Activated gamma-delta T cell (primary cell): ENCODE data around the gene HYAL3.
A peak's percentile ranks its signal among the peaks of the same experiment; 100 is the strongest.
"Not testable (repeated sequence)": the region's sequence is repeated elsewhere in the genome, so short reads cannot be mapped to it uniquely, and the experiment has no call there.

Experiments
- DNase-seq: peaks from one replicate; lab custom pipeline; 2025; lab: John Stamatoyannopoulos, UW

The HYAL3 gene

DNA sequence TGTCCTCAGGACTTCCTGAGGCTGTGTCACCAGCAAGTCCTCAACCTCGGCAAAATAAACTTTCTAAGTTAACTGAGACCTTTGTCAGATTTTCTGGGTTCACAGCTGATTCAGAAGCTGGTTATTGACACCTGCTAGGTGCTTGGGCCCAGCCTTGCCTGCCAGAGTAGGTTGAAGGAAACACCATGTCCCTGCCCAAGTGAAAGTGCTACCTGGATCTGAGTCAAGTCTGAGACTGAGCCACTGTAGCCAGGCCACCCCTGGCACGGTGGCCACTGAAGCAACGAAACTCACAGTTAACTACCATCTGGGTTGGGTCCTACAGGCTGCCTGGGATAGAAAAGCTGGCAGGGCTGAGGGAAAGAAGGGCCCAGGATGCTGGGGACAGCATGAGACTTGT, 15.1 kb upstream of the HYAL3 start:
- DNase-seq: no peak

DNA sequence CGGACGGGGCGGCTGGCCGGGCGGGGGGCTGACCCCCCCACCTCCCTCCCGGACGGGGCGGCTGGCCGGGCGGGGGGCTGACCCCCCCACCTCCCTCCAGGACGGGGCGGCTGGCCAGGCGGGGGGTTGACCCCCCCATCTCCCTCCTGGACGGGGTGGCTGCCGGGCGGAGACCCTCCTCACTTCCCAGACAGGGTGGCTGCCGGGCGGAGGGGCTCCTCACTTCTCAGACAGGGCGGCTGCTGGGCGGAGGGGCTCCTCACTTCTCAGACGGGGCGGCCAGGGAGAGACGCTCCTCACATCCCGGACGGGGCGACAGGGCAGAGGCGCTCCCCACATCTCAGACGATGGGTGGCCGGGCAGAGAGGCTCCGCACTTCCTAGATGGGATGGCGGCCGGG, 12.8 kb upstream of the HYAL3 start:
- DNase-seq: not testable (repeated sequence)

DNA sequence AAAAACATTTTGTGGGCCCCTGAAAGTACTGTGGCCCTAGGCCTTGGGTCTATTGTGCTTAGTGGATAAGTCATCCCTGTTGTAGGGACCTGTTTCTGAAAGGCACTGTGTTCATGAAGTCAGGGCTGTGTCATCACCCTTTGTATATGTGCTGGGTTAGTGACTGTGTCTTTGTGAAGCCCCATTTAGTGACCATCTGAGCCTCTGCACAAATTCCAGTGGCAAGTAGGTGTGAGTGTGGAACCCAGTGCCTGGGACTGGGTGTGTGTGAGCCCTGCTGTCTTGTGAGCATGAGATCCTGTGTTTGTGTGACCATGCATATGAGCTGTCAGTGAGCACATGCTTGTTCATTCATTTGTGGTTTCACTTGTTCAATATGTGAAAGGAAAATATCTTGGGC, 5.4 kb upstream of the HYAL3 start:
- no peak for DNase-seq

DNA sequence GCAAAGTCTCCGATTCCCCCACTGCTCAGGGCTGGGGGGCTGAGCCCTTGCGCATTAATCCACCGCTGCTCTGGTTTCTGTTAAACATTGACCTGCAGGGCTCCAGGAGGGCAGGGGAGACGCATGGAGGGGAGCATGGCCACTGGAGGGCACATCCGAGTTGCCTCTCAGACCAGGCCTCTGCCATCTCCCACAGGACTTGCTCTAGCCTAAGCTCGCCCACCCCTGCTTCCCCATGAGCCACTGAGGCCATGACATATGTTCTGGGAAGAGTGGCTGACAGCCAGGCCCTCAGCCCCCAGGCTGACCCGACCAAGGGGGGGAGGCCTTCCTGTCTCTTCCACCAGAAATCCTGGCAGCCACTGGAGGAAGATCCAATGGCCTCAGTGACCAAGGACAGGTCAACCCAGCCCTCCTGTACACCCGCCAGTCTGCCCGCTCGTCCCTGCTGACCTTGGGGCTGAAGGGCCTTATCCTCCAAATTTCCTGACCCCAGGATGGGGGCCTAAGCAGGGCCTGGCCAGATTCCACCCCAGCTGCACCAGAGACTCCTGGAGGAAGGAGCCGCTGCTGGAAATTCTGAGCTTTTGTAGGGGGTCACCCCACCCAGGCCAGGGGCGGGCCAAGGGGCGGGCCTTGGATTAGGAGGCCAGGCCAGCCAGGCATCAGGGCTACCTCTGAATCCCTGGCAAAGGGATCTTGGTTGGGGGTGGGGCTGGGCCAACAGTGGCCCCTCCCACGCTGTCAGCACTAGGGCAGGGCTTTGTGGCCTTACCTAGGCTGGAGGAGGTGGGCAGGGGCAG, 4.0 kb upstream of the HYAL3 start, which contains the start of gene HYAL1:
TSS of gene HYAL1 (minus strand) at position 562 of the 803 bp plus-strand sequence. CDS start 618 bp downstream, outside the sequence.
- no peak for DNase-seq

DNA sequence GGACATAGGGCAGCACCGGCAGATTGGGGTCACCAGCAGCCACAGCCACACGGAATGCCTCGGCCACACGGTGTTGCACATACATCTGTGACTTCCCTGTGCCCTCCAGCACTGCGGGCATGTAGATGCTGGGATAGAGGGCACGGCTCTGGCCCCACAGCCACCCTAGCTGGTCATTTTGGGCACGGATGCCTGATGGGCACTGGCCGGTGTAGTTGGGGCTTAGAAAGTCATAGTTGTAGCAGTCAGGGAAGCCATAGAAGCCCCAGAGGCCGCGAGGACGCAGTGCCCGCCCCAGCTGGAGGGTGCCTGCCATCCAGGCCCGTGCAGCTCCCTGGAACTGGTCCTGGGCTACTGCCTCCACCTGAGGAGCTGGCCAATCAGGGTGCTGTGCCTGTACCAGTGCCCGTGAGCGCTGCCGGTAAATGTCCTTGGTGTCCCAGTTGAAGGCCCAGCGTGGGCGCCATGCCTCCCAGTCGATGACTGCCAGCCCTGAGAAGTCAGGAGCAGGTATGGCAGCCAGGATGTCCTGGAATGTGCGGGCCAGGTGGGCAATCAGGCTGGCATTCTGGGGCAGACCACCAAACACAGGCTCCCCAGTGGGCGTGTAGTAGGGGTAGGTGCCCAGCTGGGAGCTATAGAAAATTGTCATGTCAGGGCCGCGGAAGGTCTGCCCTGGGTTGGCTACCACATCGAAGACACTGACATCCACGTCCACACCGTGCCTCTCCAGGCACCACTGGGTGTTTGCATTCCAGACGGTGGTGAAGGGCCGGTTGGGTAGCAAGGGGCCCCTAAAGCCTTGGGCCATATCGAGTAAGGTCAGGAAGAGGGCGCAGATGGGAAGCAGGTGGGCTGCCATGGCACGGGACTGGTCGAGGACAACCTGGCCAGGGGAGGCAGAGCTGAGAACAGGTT, 3.1 kb upstream of the HYAL3 start:
- DNase-seq: no peak

DNA sequence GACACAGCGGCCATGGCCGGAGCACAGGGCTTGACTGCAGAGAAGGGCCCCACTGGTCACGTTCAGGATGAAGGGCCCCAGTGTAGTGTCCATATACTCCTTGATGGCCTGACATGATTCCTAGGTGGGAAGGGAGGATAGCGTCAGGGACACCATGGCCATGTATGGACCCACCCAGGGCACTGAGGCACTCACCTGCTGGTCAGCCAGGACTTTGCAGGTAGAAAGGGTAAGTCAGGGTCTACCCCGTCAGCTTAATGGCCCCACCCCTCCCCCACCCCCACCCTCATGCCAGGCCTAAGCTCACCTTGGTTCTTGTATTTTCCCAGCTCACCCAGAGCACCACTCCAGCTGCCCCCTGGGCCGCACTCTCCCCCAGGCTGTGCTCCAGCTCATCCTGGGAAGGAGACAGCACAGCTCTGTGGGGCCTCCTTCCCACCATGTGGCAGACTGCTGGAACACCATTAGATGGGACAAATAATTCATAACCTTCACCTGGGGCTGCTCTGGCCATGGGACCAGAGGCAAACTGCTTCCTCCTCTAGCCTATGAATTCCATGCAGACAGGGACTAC, 1.6 kb upstream of the HYAL3 start:
- DNase-seq: no peak

DNA sequence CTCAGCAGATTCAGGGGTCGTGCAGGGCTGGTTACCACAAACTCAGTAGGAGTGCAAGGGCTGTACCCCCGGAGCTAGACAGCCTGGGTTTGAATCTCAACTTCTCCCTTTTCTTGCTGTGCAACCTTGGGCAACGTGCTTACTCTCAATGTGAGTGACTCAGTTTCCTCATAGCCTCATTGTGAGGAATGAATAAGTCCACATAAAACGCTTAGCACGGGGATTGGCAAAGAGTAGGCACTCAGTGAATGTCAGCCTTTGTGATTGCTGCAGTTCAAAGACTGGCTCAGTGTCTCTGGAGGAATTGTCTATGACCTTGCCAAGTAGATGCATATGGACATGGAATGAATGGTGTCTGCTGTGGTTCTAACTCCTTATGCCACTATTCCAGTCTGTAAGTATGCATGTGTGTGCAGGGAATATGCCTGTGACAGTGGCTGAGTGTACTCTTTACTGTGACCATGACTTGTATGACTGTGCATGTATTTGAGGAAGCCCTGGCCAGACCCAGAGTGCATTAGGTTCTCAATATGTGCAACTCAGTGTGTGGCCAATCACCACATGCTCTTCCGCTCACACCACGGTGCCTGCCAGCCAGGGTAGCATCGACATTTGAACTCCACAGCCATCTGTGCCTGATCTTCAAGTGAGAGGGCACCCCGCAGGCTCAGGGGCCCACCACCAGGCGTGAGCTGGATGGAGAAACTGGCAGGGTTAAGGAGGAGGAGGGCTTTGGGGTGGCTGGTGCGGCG, 900 bp upstream of the HYAL3 start:
- no peak for DNase-seq

DNA sequence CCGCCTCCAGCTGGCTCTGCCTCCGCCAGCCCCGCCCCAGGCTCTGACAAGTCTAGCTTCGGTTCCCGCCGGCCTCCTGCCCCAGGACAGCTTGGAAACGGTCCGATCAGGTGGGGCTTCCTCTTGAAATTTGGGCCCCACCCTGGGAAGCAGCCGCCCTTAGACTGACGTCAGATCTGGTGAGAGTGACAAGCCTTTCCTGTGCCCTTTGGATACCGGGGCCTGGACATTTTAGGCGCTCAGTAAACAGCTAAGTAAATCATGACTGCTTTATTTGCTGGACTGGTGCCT, 378 bp upstream of the HYAL3 start:
- DNase-seq: no peak

DNA sequence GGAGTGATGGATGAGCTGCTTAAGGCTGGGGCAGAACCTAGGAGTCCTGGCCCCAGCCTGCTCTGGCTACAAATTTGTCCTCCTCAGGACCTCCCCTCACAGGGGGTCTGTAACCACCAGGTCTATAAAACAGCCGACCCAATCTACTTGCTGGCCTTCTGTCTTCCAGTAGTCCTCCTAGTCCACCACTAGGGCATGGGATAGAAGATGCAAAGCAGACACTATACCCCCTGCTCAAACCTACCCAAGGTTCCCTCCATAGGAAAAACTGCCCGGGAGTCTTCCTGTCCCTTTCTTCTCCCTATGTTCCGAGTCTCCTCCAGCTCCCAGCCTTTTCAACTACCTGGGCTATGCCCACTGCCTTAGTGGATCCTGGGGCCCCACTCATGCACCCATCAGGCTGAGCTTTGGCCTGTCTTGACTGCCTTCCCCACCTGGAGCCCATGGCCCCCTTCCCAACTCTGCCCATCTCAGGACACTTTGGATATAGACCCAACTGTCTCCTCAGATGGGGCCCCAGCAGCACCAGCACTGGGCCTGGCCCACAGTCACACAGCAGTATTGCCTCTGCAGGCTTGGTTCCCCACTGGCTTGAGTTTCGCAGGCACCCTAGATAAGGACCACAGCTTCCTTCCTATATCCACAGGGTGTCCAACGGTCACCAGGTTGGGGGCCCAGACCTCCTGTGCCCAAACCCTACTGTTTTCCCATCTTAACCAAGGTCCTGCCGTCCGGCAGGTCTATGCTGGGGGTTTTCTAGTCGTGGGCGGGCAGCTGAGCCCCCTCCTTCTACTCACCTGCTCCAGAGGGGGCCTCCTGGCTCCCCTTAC, 1.1 kb downstream of the HYAL3 start:
- DNase-seq: no peak

DNA sequence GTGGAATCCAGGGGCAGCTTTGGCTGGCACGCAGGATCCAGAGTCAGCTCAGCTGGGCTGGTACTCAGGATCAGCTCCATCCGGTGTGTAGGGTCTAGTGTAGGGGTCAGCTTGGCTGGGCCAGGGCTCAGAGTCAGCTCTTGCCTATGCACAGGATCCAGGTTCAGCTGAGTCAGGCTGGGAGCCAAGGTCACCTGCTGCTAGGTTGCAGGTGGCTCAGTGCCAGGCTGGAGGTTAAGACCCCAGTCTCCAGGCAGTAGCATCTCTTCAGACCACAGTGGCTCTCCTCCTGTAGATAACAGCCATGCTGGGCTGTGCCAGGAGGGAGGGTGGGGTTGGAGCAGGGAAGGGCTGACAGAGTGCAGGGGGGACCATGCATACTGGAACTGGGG, 1.8 kb downstream of the HYAL3 start:
- DNase-seq: no peak

DNA sequence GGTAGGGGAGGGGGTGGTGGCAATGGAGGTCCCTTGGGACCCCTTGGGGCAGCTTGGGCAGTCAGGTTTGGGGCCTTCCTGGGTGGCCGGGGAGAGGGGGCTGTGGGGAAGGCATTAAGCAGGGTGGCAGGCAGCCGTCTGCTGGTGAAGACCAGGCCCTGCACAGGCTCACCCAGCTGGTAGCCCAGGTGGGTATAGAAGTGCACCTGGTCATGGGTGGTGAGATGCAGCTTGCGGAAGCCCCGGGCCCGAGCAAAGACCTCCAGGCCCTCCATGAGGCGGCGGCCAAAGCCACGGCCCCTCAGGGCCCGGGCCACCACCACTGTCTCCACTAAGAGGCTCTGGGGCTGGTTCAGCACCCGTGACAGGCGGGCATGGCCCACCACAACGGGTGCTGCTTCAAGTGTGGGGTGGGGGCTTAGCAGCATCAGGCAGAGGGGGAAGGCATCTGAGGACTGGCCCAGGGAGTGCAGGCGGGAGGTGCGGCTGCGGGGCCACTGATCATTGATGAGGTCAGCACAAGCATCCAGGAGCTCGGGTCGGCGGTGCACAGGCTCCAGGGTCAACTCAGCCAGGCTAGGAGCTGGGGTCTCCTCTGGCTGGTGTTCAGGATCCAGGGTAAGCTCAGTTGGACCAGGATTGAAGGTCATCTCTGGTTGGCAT, 2.4 kb downstream of the HYAL3 start:
- no peak for DNase-seq

DNA sequence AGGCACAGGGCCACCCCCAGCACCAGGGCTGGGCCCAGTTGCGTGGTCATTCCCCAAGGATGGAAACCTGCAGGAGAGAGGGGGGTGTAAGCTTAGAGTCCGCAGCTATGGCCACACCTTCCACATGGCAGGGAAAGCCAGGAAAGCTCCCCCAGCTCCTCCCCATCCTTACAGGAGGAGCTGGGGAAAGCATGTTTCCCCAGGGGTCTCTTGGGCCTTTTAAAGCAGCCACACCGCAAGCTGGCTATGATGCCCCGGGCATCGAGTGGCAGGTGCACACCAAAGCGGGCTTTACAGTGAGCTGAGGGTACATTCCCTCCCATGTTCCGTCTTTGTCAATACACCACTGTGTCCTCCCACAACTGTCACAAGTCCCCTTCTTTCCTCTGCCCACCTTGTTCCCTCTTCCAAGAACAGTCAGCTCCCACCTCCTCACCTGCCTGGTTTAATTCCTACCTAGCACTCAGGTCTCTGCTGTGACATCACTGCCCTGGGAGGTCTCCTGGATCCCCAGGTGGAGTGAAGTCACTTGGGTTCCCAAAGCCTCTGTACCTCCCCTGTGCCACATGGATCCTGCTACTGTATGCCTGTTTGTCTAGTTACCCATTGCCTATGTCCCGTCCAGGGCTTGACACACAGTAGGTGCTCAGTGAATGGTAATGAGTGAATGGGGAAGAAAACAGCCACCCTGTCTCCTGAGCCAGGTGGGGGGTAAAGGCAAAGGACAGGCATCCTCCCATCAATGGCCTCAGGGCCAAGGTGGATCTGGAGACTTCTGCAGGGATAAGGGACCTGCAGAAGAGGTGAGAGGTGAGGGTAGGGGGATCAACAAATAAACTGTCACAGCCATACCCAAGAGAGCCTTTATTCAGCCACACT, 3.4 kb downstream of the HYAL3 start:
- no peak for DNase-seq

DNA sequence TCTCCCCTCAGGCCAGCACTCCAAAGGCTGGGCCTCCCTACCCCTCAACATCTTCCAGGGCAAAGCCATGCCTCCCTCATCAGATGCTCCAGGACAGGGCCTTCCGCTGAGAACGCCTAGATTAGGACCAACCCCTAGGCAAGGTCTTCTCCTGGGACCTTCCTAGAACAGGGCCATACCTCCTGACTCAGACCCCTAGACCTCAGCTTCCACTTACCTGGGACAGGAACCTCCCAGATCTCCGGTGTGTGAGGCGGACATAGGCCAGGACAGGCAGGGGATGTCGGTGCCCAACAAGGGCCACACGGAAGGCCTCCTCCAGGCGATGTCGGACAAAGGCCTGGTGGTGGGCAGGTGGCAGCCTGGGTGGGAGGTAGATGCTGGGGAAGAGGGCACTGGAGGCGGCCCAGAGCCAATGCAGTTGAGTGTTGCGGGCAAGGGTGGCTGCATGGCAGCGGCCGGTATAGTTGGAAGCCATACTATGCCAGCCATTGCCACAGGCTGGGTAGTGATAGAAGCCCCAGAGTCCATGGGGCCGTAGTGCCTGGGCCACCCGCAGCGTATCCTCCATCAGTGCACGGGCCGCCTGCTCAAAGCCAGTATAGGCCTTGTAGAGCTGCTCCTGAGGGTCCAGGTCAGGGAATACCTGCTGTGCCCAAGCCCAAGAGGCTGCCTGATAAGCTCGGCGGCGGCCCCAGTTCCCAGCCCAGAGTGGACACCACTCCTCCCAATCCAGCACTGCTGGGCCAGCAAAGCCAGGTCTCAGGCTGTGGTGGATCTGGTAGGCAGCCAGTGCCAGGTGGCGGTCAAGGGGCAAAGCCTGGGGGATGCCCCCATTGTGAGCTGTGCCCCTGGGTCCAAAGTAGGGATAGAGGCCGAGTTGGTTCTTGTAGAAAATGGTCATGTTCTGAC, 4.5 kb downstream of the HYAL3 start:
- DNase-seq: no peak

DNA sequence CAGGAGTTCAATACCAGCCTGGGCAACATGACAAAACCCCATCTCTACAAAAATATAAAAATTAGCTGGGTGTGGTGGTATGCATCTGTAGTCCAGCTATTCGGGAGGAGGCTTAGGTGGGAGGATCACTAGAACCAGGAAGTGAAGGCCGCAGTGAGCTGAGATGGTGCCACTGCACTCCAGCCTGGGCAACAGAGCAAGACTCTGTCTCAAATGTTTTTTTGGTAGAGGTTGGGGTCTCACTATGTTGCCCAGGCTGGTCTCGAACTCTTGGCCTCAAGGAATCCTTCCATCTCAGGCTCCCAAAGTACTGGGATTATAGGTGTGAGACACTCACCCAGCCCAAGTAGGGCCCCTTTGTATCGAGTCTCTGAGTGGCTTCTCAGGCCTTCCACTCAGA, 5.1 kb downstream of the HYAL3 start:
- no peak for DNase-seq

DNA sequence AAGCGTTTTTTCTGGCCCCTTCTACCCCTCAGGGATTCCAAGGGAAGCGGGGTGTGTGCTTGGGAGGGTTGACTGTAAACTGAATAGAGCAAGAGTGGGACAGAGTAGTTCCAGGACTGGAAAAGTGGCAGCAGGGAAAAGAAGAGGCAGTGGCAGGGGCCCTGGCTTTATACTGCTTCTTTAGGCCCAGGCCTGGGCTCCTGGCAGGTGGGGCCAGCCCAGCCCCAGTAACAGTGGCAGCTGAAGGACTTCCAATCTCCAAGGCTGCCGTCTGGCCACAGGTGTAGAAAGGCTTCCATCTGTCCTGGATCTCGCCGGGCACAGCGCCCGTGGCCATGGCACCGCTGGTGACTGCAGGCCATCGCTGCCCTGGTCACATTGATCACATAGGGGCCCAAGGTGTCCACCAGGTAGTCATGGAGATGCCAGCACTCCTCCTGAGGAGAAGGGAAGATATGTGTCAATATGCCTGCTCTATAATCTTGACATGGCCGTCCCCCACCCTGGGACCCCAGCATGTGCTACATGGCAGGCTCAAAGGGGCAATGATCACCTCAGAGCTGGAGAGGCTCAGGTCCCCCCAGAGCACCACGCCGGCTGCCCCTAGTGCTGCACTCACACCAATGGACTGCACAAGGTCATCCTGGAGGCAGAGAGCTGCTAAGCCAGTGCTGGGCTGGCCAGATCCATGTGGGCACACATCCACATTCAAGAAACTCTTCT, 6.0 kb downstream of the HYAL3 start:
- no peak for DNase-seq

DNA sequence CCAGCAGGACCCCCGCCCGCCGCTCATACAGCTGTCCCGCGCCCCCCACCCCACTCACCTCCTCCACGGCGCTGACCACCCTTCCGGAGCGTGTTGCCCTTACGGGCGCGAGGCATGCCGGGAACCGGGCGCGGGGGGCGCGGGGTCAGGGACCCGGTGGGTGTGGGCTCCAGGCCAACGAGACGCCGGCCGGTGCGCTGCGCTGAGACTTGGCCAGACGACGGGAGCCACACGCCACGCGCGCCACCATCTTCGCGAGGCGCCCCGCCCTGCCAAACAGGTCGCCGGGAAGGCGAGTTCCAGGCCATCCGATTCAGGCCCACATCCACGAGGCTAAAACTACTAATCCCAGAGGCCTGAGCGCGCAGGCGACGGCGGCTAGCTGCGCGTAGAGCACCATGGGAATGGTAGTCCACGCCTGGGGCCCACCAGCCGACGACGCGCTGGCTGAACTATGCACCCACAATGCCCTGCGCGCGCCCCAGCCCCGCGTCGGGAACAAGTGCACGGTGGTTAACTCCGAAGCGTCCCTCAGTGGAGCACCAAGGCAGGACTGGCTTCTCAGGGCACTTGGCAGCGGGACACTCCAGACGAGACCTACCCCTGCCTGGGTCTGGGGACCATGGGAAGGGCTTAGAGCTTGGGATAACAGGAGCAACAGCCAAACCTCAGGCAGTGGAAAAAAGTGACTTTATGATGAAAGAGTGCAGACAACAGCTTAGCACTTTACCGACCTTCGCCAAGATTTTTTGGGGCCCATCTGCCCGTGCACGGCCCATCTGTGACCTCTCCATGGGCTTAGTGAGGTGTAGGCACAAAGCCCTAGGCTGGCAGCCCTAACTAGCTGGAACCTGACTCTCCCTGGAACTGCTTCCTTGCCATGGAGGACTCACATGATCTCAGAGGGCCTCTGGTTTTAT, 6.8 kb downstream of the HYAL3 start, which contains the start of gene IFRD2:
TSS of gene IFRD2 (minus strand) at position 271 of the 920 bp plus-strand sequence. CDS start at position 116, 155 bp downstream.
- peak; percentile 89 for DNase-seq
